Ovary (tissue), 3 donors: ENCODE measurements around the gene IGSF11.

Experiments used
- CTCF ChIP-seq, 3 donors: fragments of 450-650 bp in 2 of 3; fragments of 200-600 bp in 1 of 3; IDR thresholded peaks; one replicate each; pipeline versions ENCODE4 v1.5.1 to v1.8.0; 2016 to 2022; ENCODE audit warnings: antibody characterized with exemption in 3 of 3, mild to moderate bottlenecking in 1 of 3
- EP300 ChIP-seq: sonication (generic); formaldehyde crosslinking; IDR thresholded peaks from one replicate; pipeline ENCODE4 v1.6.1; 2017; ENCODE audit warnings: antibody characterized with exemption
- POLR2A ChIP-seq: fragments of 450-650 bp; IDR thresholded peaks from one replicate; pipeline ENCODE4 v1.6.1; 2017; ENCODE audit warnings: antibody characterized with exemption, mild to moderate bottlenecking, moderate library complexity
- donor health status: DM: no; HTN: no; CAD: no.

- TF ChIP-seq POLR2A (no peak), CTCF (IDR thresholded peaks at IDR 0.05) (no peak), EP300 (no peak)
These were observed 92.0 kb downstream of the IGSF11 start for GRCh38 chr3:118942671-118943070.
